Measurements from ENCODE around the gene RAB43.
"Not testable (repeated sequence)": the region's sequence is repeated elsewhere in the genome, so short reads cannot be mapped to it uniquely, and the experiment has no call there.

RAB43 gene

GRCh38 chr3:129087138-129087702 is 34.4 kb downstream of the RAB43 start:
- no peak for DNase-seq

GRCh38 chr3:129085818-129086217 is 35.8 kb downstream of the RAB43 start:
- DNase-seq: no peak

GRCh38 chr3:129085165-129085715 is 36.4 kb downstream of the RAB43 start:
- no peak for DNase-seq

- DNase-seq: no peak
These were observed 37.1 kb downstream of the RAB43 start for GRCh38 chr3:129084501-129084900.

GRCh38 chr3:129082026-129082425 is 39.6 kb downstream of the RAB43 start:
- DNase-seq: no peak

GRCh38 chr3:129081503-129081902 is 40.1 kb downstream of the RAB43 start:
- DNase-seq: no peak

GRCh38 chr3:129078510-129078909 is 43.1 kb downstream of the RAB43 start:
- no peak for DNase-seq

- no peak for DNase-seq
These were observed 44.4 kb downstream of the RAB43 start for GRCh38 chr3:129077222-129077621.

GRCh38 chr3:129070086-129070885 is 51.3 kb downstream of the RAB43 start:
- DNase-seq: no peak

GRCh38 chr3:129069313-129070085 is 52.1 kb downstream of the RAB43 start:
- not testable (repeated sequence) for DNase-seq

GRCh38 chr3:129068291-129068886 is 53.2 kb downstream of the RAB43 start:
- no peak for DNase-seq

GRCh38 chr3:129067719-129068118 is 53.9 kb downstream of the RAB43 start:
- not testable (repeated sequence) for DNase-seq

GRCh38 chr3:129065720-129066073 is 55.9 kb downstream of the RAB43 start:
- no peak for DNase-seq

- no peak for DNase-seq
These were observed 56.4 kb downstream of the RAB43 start for GRCh38 chr3:129065016-129065719.

GRCh38 chr3:129063841-129064482 is 57.6 kb downstream of the RAB43 start:
- peak; percentile 34 for DNase-seq

GRCh38 chr3:129063091-129063640 is 58.4 kb downstream of the RAB43 start:
- no peak for DNase-seq

- no peak for DNase-seq
These were observed 59.4 kb downstream of the RAB43 start for GRCh38 chr3:129061888-129062834.

- DNase-seq: no peak
These were observed 60.3 kb downstream of the RAB43 start for GRCh38 chr3:129061023-129061887.

- DNase-seq: no peak
These were observed 61.2 kb downstream of the RAB43 start, which contains the start of gene GP9 for GRCh38 chr3:129060276-129061022. TSS of gene GP9 (plus strand) at chr3:129060779. CDS start at chr3:129061740, 961 bp downstream.

Data from NCI-H2029 treated with DMSO at 0.1 percent for 48 hours (cell line).